NK-92 (cell line): ENCODE data around the gene FZD7.

Source experiments
- DNase-seq: peaks from one replicate; lab custom pipeline; 2025; ENCODE audit not compliant: unreplicated experiment; lab: John Stamatoyannopoulos, UW

FZD7 gene

GRCh38 chr2:202009581-202009980 lies 24.1 kb upstream of the FZD7 start:
- no peak for DNase-seq

GRCh38 chr2:202014318-202014717 lies 19.3 kb upstream of the FZD7 start:
- DNase-seq: no peak

- no peak for DNase-seq
These were observed 18.9 kb upstream of the FZD7 start for GRCh38 chr2:202014759-202015211.

- DNase-seq: no peak
These were observed 18.2 kb upstream of the FZD7 start for GRCh38 chr2:202015471-202015870.

- no peak for DNase-seq
These were observed 17.0 kb upstream of the FZD7 start for GRCh38 chr2:202016579-202017227.

GRCh38 chr2:202017940-202018339 lies 15.7 kb upstream of the FZD7 start:
- DNase-seq: no peak

GRCh38 chr2:202018950-202019349 lies 14.7 kb upstream of the FZD7 start:
- no peak for DNase-seq

GRCh38 chr2:202019689-202020450 lies 13.8 kb upstream of the FZD7 start:
- no peak for DNase-seq

- no peak for DNase-seq
These were observed 10.9 kb upstream of the FZD7 start for GRCh38 chr2:202022755-202023154.

- DNase-seq: no peak
These were observed 10.3 kb upstream of the FZD7 start for GRCh38 chr2:202023198-202023903.

- DNase-seq: no peak
These were observed 9.8 kb upstream of the FZD7 start for GRCh38 chr2:202023904-202024266.

GRCh38 chr2:202024871-202025270 lies 8.8 kb upstream of the FZD7 start:
- DNase-seq: no peak

GRCh38 chr2:202025816-202026215 lies 7.8 kb upstream of the FZD7 start:
- DNase-seq: no peak

GRCh38 chr2:202026507-202026906 lies 7.1 kb upstream of the FZD7 start:
- DNase-seq: no peak

GRCh38 chr2:202030691-202031090 lies 3.0 kb upstream of the FZD7 start:
- no peak for DNase-seq

GRCh38 chr2:202031246-202031951 lies 2.3 kb upstream of the FZD7 start:
- DNase-seq: no peak

GRCh38 chr2:202032846-202033316 lies 774 bp upstream of the FZD7 start:
- DNase-seq: no peak

GRCh38 chr2:202034249-202035088 lies 814 bp downstream of the FZD7 start:
- DNase-seq: no peak

GRCh38 chr2:202035089-202035940 lies 1.7 kb downstream of the FZD7 start:
- DNase-seq: no peak
